Gastrocnemius medialis (tissue), 4 donors: ENCODE measurements around the gene TRHDE. TPM values are rescaled to one million over a fixed set of nuclear protein-coding genes. Genes with fewer than 3 reads are reported as not detected.

Experiments used
- ATAC-seq, 2 donors: fragments of 150-250 bp; one replicate each; pipeline ENCODE4 v1.9.1; 2016
- DNase-seq, 2 donors: peaks; one replicate each; pipeline ENCODE4 v3.0.0-alpha.2; 2019
- H3K27ac ChIP-seq, 4 donors: fragments of 200-600 bp; sonication (generic); 1 replicate in 1 of 4; 2 replicates in 3 of 4; pipeline ENCODE4 v1.5.1; 2016 to 2018; ENCODE audit warnings: mild to moderate bottlenecking in 2 of 4, moderate library complexity in 1 of 4
- H3K27me3 ChIP-seq, 3 donors: fragments of 200-600 bp; sonication (generic) in 2 of 3; 1 replicate in 1 of 3; 2 replicates in 2 of 3; pipeline versions ENCODE4 v1.5.1 to v1.6.0; 2016 to 2019; ENCODE audit warnings: mild to moderate bottlenecking in 1 of 3, moderate library complexity in 1 of 3
- H3K36me3 ChIP-seq, 2 donors: fragments of 200-600 bp; sonication (generic) in 1 of 2; one replicate each; pipeline ENCODE4 v1.5.1; 2017 to 2018
- H3K4me1 ChIP-seq, 2 donors: fragments of 200-600 bp; sonication (generic) in 1 of 2; one replicate each; pipeline ENCODE4 v1.5.1; 2016 to 2017; ENCODE audit warnings: mild to moderate bottlenecking in 2 of 2
- H3K4me3 ChIP-seq, 4 donors: fragments of 200-600 bp; sonication (generic) in 3 of 4; 1 replicate in 1 of 4; 2 replicates in 3 of 4; pipeline ENCODE4 v1.5.1; 2016 to 2019; ENCODE audit warnings: mild to moderate bottlenecking in 2 of 4
- H3K9me3 ChIP-seq, 3 donors: fragments of 200-600 bp; sonication (generic) in 2 of 3; 1 replicate in 1 of 3; 2 replicates in 2 of 3; pipeline ENCODE4 v1.5.1; 2016 to 2019
- POLR2A ChIP-seq, 2 donors: fragments of 450-650 bp; IDR thresholded peaks; one replicate each; pipeline ENCODE4 v1.6.1; 2017; ENCODE audit warnings: antibody characterized with exemption in 2 of 2, mild to moderate bottlenecking in 2 of 2, moderate library complexity in 2 of 2
- in situ Hi-C, 4 donors: fragments of 200-750 bp; cut with MboI; loops; one replicate each; pipeline versions ENCODE4 v1.15.0 to v1.8.0; 2017; ENCODE audit warnings: low sequenced_read_pairs in 4 of 4
- intact Hi-C: fragments of 100-400 bp; cut with DNase I; formaldehyde crosslinking; loops from one replicate; pipeline ENCODE4 v1.15.1; 2023; ENCODE audit warnings: low total_unique reads
- total RNA-seq, 4 donors: library from RNA; depleted of rRNA; stranded (reverse); fragments of >200 nt; gene quantifications; one replicate each; pipeline versions ENCODE4 v1.1.0 to v1.2.3, GENCODE V29; 2016
- TF ChIP-seq, protein P1 (sequence below), 5 experiments: fragments of 450-650 bp in 3 of 5; fragments of 200-600 bp in 2 of 5; sonication (generic) in 2 of 5; IDR thresholded peaks in 4 of 5; conservative IDR thresholded peaks in 1 of 5; 1 replicate in 4 of 5; 2 replicates in 1 of 5; pipeline ENCODE4 v1.5.1; 2016 to 2019; ENCODE audit warnings: antibody characterized with exemption in 5 of 5, mild to moderate bottlenecking in 3 of 5, moderate library complexity in 3 of 5

TRHDE gene
- total RNA-seq, 4 donors from 2014 or later, result 0.17 to 3.4 (median 0.88) TPM

- in situ Hi-C loops (no loop called here), intact Hi-C loops (no loop called here)
- Histone ChIP-seq H3K4me1 (no peaks in the 10 kb centered on the region), H3K27ac (no peak overlapping the region), H3K4me3 (no peak overlapping the region), H3K36me3 (no peaks in the 10 kb centered on the region), H3K27me3 (no peaks in the 10 kb centered on the region), H3K9me3 (no peaks in the 10 kb centered on the region)
- TF ChIP-seq, protein P1, sequence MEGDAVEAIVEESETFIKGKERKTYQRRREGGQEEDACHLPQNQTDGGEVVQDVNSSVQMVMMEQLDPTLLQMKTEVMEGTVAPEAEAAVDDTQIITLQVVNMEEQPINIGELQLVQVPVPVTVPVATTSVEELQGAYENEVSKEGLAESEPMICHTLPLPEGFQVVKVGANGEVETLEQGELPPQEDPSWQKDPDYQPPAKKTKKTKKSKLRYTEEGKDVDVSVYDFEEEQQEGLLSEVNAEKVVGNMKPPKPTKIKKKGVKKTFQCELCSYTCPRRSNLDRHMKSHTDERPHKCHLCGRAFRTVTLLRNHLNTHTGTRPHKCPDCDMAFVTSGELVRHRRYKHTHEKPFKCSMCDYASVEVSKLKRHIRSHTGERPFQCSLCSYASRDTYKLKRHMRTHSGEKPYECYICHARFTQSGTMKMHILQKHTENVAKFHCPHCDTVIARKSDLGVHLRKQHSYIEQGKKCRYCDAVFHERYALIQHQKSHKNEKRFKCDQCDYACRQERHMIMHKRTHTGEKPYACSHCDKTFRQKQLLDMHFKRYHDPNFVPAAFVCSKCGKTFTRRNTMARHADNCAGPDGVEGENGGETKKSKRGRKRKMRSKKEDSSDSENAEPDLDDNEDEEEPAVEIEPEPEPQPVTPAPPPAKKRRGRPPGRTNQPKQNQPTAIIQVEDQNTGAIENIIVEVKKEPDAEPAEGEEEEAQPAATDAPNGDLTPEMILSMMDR (IDR thresholded peaks at IDR 0.05 in 4 of 5, conservative IDR thresholded peaks at IDR 0.05 in 1 of 5), result no peak
- TF ChIP-seq POLR2A (IDR thresholded peaks at IDR 0.05), result no peak
- ATAC-seq, result no peak
- no peak for DNase-seq
Measured at GRCh38 chr12:72521326-72521725, 249.2 kb downstream of the TRHDE start.

DNA sequence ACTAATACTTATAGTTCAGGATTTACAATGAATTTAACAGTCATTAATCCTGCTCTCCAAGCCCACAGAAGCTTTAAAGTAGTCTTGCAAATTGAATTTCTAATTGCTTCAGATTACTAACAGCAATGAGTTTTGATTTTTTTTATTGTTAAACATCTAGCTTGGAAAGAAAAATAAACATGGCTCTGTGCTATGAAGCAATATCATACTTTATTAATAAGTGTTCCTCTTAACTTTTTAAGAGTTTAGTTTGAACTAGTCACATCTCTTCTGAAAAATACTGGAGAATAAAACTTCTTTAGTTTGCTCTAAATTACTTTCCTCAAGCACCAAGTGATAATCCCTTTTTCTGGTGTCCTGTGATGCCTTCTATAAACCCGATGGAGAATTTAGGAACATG is 250.2 kb downstream of the TRHDE start:
- H3K4me1 ChIP-seq, result no peaks in the 10 kb centered on the region
- H3K4me3 ChIP-seq, result no peak overlapping the region
- H3K27ac ChIP-seq, result no peak overlapping the region
- DNase-seq (no peak), ATAC-seq (no peak)
- in situ Hi-C loops (no loop called here), intact Hi-C loops (no loop called here)
- H3K36me3 ChIP-seq, result no peaks in the 10 kb centered on the region
- H3K27me3 ChIP-seq, result no peaks in the 10 kb centered on the region
- TF ChIP-seq, protein P1 (IDR thresholded peaks at IDR 0.05 in 4 of 5, conservative IDR thresholded peaks at IDR 0.05 in 1 of 5), result no peak
- TF ChIP-seq POLR2A (IDR thresholded peaks at IDR 0.05), result no peak
- no peaks in the 10 kb centered on the region for H3K9me3 ChIP-seq

- H3K27me3 ChIP-seq, result no peaks in the 10 kb centered on the region
- no peaks in the 10 kb centered on the region for H3K36me3 ChIP-seq
- DNase-seq, result no peak
- no peak overlapping the region for H3K27ac ChIP-seq
- in situ Hi-C loops (no loop called here), intact Hi-C loops (no loop called here)
- TF ChIP-seq POLR2A (IDR thresholded peaks at IDR 0.05), result no peak
- no peaks in the 10 kb centered on the region for H3K4me1 ChIP-seq
- H3K9me3 ChIP-seq, result no peaks in the 10 kb centered on the region
- no peak overlapping the region for H3K4me3 ChIP-seq
- no peak for ATAC-seq
Measured at GRCh38 chr12:72523754-72524153, 251.6 kb downstream of the TRHDE start.

DNA sequence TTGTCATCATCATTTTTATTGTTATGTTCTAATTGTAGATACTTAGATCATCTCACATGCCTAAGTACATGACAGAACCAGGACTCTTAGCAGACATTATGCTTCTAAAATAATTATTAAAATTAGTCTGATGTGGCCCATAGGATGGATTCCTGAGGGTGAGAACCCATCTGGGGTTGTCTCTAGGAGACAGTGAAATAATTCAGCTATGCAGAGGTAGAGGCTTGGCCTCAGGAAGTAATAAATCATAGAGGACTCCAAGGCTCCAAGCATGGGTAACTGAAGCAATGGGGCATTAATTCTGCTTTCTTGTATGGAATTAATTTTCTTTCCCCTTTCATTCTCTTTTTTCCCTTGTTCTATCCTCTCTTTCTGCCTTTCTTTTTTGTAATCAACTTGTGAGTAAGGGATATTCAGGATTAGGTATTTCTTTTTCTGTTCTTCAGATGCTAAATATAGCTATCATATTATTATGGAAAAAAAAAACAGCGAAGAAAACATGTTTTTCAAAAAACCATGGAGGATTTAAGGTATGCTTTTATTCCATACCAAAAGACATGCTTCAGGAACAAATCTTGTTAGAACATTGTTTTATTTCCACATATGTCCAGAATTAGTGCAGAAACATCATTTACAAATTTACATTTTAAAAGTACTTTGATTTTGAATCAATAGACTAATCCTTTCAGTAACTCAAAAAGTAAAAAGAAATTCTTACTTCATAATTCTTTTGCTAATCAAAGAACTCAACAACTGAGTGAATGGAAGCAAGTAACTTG is 263.2 kb downstream of the TRHDE start:
- TF ChIP-seq, protein P1 (IDR thresholded peaks at IDR 0.05 in 4 of 5, conservative IDR thresholded peaks at IDR 0.05 in 1 of 5), result no peak
- no peak for TF ChIP-seq POLR2A (IDR thresholded peaks at IDR 0.05)
- Histone ChIP-seq H3K27me3 (no peaks in the 10 kb centered on the region), H3K9me3 (no peaks in the 10 kb centered on the region), H3K27ac (no peak overlapping the region), H3K36me3 (no peaks in the 10 kb centered on the region), H3K4me3 (no peak overlapping the region), H3K4me1 (no peaks in the 10 kb centered on the region)
- DNase-seq (no peak), ATAC-seq (no peak)
- in situ Hi-C loops (no loop called here), intact Hi-C loops (no loop called here)

DNA sequence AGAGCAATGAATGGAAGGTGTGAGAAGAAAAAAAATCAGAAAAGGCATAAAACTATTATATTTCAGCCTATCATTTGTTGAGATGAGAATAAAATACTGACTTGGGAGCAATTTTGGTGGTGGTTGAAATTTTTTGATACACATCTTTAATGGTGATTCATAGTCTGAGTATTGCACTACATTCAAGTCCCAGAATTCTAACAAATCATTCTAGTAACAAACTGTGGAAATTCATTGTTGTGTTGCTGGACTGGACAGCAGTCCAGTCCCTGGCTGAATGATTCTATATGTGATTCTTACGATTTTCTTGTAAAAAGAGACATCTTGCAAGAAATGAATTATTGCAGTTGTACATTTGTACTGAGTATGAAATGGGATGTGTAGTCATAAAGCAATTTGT is 268.6 kb downstream of the TRHDE start:
- ATAC-seq (no peak), DNase-seq (no peak)
- TF ChIP-seq, protein P1 (IDR thresholded peaks at IDR 0.05 in 4 of 5, conservative IDR thresholded peaks at IDR 0.05 in 1 of 5), result no peak
- TF ChIP-seq POLR2A (IDR thresholded peaks at IDR 0.05), result no peak
- intact Hi-C loops (no loop called here), in situ Hi-C loops (no loop called here)
- no peak overlapping the region for H3K27ac ChIP-seq
- H3K4me3 ChIP-seq, result no peak overlapping the region
- no peaks in the 10 kb centered on the region for H3K4me1 ChIP-seq
- H3K27me3 ChIP-seq, result no peaks in the 10 kb centered on the region
- H3K9me3 ChIP-seq, result no peaks in the 10 kb centered on the region
- H3K36me3 ChIP-seq, result no peaks in the 10 kb centered on the region
